Measurements from ENCODE around the gene C1QTNF1.

- TF ChIP-seq, protein P1, sequence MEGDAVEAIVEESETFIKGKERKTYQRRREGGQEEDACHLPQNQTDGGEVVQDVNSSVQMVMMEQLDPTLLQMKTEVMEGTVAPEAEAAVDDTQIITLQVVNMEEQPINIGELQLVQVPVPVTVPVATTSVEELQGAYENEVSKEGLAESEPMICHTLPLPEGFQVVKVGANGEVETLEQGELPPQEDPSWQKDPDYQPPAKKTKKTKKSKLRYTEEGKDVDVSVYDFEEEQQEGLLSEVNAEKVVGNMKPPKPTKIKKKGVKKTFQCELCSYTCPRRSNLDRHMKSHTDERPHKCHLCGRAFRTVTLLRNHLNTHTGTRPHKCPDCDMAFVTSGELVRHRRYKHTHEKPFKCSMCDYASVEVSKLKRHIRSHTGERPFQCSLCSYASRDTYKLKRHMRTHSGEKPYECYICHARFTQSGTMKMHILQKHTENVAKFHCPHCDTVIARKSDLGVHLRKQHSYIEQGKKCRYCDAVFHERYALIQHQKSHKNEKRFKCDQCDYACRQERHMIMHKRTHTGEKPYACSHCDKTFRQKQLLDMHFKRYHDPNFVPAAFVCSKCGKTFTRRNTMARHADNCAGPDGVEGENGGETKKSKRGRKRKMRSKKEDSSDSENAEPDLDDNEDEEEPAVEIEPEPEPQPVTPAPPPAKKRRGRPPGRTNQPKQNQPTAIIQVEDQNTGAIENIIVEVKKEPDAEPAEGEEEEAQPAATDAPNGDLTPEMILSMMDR (conservative IDR thresholded peaks at IDR 0.05; ENCODE audit: low read depth, low read length) = no peak
- TF ChIP-seq EZH2 (IDR thresholded peaks at IDR 0.05; ENCODE audit: borderline replicate concordance, low read depth, low read length, poor library complexity, severe bottlenecking) = no peak
These were observed 37.2 kb upstream of the C1QTNF1 start for GRCh38 chr17:78986649-78987328.
